Measurements from ENCODE around the gene FAM174B.

The FAM174B gene

DNA sequence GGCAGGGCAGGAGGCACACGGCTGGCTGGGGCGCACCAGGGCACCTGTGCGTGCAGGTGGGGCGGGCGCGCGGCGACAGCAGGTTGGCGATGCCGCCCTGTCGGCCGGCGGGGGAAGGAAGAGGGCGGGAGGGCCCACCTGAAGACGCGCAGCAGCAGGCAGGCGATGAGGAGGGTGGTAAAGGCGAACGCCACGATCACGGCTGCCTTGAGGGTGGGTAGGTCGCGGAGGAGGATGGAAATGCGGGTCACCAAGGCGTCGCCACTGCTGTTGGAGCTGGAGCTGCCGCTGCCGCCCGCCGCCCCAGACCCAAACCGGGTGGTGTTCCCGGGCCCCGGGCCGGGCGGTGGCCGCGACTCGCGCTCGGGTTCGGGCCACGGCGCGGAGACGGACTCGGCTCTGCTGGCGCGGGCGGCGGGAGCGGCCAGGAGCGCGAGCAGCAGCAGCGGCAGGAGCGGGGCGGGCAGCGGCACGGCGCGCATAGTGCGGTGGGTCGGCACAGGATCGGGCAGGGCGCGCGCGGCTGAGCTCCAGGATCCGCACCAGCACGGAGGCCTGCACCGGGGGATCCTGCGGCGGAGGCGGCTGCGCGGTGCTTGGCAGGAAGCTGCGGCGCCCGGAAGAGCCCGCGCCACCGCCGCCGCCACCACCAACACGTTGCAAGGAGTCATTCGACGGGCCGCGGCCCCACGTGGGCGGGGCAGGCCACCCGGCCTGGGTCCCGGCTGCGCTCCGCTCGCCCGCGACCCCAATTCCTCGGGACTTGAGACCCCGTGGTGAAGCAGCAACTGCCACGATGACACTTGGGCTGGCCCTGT lies at the start of gene FAM174B:
FAM174B (minus strand) TSS at position 598 of the 818 bp plus-strand sequence.
- in situ Hi-C loops (cut with HindIII; ENCODE audit: low sequenced_read_pairs): no loop called here

DNA sequence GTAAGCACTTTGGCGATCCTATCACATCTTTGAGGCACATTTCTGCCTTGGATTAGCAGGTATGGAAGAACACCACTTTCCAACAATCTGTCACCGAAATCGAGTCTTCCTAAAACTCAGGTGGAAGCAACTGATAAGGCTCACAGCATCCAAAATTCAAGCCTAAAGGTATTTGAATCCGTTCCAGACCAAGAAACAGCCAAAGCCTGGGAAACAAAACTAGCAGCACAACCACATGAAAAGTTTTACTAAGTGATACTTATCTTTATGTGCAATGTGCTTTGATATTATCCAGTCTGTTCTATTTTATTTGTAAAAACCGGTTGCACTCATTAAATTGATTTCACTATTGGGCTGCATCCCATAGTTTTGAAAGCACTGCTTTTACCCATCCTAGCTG lies 40.5 kb upstream of the FAM174B start:
- in situ Hi-C loops (cut with HindIII; ENCODE audit: low sequenced_read_pairs): no loop called here

DNA sequence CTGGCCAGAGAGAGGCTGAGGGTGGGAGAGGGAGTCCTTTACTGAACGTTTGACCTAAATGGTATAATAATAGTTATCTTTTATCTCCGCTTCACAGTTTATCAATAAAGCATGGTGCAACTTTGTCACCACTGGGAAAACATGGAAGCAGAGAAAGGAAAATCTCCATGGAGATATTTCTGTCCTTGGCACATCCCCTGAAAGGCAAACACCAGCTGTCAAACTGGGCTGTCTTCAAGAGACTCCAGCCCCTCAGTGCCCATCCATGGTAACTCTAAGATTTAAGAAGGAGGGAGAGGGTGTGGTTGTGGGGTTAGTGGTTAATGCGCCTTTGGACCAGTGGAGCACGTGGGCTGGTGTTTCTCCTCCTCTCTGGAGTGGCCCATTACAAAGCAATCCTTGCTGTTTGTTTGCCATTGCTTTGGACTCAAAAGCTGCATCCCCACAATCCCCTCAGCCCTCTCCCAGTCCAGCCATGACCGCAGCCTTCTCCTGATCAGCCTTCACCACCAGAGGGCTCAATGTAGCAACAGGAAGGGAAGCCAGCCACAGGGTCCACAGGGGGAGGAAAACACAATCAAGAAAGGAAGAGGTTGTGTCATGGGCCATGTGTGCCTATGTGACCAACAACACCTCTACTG lies 38.2 kb upstream of the FAM174B start:
- in situ Hi-C loops (cut with HindIII; ENCODE audit: low sequenced_read_pairs): no loop called here

DNA sequence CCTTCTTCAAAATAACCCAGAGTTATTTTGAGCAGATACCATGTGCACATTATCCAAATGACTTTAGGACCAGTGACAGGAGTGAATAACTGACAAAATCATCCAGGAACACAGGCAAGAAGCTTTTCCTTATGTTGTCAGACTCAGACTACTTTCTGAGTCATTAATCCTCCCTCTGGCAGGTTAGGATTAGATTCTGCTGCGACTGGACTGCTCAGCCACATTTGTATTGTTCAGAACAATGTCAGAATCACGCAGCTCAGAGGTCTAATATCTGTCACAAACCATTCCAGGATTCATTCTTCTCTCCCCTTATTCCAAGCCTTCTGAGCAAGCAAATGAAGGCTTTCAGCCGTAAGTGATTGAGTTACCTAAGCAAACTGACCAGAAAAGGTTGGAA lies 34.8 kb upstream of the FAM174B start:
- in situ Hi-C loops (cut with HindIII; ENCODE audit: low sequenced_read_pairs): no loop called here

DNA sequence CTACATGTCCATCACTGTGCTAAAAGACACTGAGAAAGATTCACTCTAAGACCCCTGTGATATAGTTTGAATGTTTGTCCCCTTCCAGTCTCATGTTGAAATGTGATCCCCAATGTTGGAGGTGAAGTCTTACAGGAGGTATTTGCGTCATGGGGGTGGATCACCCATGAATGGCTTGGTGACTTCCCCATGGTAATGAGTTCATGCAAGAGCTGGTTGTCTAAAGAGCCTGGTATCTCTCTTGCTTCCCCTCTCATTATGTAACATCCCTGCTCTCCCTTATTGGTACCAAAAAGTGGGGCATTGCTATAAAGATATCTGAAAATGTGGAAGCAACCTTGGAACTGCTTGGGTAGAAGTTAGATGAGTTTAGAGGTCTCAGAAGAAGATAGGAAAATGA lies 32.2 kb upstream of the FAM174B start:
- in situ Hi-C loops (cut with HindIII; ENCODE audit: low sequenced_read_pairs): no loop called here

DNA sequence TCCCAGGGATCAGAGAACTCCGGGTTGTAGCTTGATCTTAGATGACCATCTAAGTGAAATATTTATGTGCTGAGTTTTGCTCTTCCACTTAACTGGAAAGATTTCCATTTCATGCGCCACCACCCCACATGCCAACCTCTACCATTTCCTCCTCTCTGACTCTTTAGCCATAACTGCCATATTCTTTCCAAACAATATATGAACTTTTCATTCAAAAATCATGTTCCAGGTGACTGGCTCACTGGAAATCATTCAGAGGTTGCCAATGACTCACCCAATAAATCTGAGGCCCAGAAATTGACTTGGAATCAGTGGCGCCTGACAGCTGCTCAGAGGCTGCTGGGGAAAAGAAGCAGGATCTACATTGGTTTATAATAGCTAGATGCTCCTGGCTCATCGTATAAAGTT lies 31.6 kb upstream of the FAM174B start:
- in situ Hi-C loops (cut with HindIII; ENCODE audit: low sequenced_read_pairs): no loop called here

DNA sequence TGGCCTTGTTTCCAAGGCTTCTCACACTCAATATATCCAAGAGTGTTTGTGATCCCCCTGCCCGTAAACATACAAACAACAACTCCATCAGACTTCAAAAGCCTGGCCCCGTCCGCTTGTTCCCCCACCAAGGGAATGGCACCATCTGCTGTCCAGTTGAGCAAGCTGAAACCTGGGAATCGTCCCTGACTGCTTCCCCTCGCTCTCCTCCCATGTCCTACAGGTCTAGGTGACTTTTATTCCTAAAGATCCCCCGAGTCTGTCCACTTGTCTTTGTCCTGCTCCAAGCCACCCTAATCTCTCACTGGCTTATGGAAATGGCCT lies 27.9 kb upstream of the FAM174B start:
- in situ Hi-C loops (cut with HindIII; ENCODE audit: low sequenced_read_pairs): no loop called here

DNA sequence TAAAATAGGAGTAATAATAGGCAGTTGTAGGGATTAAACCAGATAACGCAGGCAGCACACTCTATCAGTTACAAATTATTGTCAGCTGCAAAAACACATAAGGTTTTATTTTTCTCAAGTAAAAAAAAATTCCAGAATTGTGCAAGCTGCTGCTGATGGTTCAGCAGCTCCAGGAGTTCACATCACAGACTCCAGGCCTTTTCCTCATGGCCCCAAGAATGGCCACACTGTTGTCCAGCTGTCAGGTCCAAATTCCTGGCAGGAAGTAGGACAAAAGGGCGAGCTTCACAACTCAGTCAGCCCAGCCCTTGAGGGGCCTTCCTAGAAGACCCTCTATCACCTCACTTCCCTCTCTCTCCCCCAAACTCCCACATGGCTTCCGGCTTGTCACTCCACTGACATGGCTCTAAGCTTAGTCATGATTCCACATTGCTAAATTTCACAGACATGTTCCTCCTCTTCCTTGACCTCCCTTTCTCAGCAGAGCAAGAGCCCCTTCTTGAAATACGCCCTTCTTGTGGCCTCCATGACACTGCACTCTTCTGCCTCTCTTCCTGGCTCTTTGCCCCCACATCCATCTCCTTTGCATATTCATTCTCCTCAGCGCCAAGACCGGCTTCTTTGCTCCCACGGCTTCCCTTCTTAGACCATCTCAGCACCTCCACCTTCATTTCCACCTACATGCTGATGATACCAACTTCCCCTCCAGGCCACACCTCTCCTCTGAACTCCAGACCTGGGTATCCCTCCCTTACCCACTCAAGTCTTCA lies 27.4 kb upstream of the FAM174B start:
- in situ Hi-C loops (cut with HindIII; ENCODE audit: low sequenced_read_pairs): no loop called here

DNA sequence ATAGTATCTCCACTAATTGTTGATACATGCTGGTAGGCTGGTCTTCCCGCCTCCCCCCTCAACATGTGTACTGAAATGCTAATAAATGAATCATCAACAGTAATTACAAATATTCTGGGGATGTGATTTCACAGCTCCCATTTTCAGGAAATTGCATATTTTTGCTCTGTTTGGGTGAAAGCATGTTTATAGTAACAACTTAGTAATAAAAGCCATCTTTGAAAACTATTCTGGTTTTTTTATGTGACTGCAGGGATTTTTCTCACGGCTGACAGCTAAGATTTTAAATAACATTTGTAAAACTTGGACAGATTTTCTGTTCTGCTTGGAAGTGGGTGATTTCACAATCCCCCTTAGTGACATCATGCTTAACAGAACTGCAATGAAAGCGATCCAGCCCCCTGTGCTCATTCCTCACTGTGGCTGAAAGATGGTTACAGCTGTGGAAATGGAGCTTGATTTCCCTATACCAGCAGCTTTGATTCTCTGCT lies 25.6 kb upstream of the FAM174B start:
- in situ Hi-C loops (cut with HindIII; ENCODE audit: low sequenced_read_pairs): no loop called here

DNA sequence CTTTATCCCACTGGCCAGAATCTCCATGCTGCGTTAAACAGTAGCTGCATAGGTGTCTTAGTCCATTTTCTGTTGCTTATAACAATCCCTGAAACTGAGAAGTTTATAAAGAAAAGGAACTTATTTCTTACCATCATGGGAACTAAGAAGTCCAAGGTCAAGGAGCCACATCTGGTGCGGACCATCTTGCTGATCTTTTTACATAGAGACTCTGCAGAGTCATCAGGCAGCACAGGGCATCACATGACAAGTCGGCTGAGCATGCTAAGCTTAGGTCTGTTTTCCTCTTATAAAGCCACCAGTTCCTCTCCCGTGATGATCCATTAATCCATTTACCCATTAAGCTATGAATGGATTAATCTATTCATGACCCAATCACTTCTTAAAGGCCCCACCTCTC lies 22.4 kb upstream of the FAM174B start:
- in situ Hi-C loops (cut with HindIII; ENCODE audit: low sequenced_read_pairs): no loop called here

DNA sequence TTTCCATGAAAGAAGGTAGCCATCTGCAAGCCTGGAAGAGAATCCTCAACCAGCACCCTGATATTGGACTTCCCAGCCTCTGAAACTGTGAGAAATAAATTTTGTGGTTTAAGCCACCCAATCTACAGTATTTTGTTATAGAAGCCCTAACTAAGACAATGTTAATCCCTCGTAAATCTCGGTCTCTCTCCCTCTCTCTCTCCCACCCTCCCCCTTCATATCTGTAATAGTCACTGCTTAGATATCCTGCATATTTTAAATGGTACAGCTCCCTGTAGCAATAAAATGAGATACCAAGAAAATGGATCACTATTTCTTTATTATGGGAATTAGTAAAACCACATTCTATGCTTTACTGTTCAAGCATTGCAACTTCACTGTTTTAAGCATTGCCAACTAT lies 21.0 kb upstream of the FAM174B start:
- in situ Hi-C loops (cut with HindIII; ENCODE audit: low sequenced_read_pairs): no loop called here

DNA sequence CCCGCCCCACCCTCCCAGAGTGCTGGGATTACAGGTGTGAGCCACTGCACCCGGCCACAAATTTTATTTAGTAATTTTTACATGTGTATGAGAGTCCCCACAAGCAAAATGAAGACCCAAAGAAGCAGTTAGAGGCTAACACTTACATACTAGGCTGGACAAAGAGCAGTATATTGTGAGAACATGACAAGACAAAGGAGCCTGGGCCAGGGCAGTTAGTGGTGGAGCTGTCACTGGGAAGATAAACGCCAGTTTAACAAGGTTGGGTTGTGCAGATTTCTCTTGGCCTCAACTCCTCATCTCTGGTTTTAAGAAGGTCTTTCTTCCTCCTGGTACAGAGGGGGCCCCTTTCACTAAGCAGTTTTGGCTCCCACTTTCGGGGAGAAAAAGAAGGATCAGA lies 19.9 kb upstream of the FAM174B start:
- in situ Hi-C loops (cut with HindIII; ENCODE audit: low sequenced_read_pairs): no loop called here

DNA sequence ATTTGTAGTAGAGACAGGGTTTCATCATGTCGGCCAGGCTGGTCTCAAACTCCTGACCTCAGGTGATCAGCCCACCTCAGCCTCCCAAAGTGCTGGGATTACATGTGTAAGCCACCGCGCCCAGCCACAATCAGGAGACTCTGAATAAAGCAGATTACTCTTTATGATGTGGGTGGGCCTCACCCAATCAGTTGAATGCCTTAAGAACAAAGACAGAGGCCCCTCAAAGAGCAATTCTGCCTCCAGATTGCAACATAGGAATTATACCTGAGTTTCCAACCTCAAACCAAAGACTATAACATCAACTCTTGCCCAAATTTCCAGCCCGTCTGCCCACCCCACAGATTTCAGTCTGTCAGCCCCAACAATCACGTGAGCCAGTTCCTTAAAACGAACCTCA lies 18.8 kb upstream of the FAM174B start:
- in situ Hi-C loops (cut with HindIII; ENCODE audit: low sequenced_read_pairs): no loop called here

DNA sequence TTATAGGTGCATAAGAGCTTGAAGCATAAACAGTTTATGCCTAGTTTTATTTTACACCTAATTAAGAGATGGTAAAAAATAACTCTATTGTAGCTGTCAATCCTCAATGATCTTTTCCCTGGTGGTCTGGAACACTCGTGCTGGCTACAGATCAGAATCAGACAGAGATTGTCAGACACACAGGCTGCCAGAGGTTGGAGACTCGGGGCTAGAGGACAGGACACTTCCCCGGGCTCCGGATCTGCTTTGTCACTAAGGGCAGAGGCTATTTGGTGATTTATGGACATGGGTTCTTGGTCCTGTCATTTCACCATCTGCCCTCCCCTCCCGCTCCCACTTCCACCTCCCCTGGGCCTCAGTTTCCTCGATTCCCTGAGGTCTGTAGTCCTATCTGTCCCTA lies 16.5 kb upstream of the FAM174B start:
- in situ Hi-C loops (cut with HindIII; ENCODE audit: low sequenced_read_pairs): no loop called here

DNA sequence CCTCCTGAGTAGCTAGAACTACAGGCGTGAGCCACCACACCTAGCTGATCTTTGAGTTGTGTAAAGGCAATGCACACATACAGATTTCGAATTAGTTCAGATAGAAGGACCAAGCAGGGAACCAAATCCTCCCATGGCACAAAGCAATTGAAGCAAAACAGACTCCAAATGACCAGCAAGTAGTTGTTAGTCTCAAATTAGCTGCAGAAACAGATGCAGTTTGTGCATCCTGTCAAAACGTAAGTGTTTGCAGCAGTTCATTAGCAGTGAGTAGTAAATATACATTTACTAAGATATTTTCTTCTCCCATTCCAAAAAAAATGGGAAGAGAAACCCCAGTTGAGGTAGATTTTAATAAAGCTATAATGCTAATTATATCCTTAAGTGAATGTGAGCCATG lies 15.8 kb upstream of the FAM174B start:
- in situ Hi-C loops (cut with HindIII; ENCODE audit: low sequenced_read_pairs): no loop called here

DNA sequence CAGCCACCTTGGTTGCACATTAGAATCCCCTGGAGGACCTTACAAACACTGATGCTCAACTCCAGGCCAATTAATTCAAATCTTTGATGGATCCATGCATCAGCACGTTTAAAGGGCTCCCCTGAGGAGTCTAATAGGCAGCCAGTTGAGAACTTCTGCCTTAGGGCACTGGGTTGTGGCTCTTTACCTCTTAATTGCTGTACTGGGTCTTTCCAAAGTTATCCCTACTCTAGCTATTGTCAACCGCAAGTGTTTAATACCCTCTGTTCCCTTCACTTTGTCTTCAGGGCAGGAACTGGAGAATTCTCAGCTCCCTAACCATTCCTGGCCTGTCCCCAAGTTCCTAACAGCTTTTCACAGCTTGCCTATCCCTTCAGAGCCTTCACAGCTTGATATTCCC lies 15.0 kb upstream of the FAM174B start:
- in situ Hi-C loops (cut with HindIII; ENCODE audit: low sequenced_read_pairs): no loop called here

DNA sequence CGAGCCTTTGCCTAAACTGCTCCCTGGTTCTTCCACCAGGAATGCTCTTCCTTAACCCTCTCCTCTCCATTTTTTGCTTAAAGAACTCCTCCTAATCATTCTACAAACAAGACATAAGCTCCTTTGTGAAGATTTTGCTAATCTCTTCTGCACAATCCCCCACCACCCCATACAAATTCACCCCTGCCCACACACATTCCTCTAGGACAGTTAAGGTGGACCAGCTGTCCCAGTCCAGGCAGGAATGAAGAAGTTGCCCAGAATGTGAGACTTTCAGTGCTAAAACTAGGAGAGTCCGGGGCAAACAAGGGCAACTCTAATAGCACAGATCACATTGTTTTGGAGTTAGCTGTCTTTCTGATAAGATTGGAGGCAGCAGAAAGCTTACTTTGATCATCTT lies 13.9 kb upstream of the FAM174B start:
- in situ Hi-C loops (cut with HindIII; ENCODE audit: low sequenced_read_pairs): no loop called here

DNA sequence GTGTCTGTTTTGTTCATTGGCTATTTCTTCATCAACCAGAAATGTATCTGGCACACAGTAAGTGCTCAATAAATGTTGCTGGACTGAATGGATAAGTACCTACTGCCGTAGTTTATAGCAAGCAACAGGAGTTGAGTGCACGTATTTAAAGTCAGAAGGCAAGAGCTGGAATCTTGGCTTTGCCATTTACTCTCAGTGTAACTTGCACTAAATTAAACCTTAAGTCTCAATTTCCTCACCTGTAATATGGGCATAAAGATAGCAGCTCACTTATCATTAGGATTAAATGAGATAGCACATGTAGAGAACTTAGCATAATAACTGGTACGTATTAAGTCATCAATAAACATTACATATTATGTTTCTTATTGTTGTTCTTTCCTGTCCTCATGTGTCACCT lies 13.0 kb upstream of the FAM174B start:
- in situ Hi-C loops (cut with HindIII; ENCODE audit: low sequenced_read_pairs): no loop called here

DNA sequence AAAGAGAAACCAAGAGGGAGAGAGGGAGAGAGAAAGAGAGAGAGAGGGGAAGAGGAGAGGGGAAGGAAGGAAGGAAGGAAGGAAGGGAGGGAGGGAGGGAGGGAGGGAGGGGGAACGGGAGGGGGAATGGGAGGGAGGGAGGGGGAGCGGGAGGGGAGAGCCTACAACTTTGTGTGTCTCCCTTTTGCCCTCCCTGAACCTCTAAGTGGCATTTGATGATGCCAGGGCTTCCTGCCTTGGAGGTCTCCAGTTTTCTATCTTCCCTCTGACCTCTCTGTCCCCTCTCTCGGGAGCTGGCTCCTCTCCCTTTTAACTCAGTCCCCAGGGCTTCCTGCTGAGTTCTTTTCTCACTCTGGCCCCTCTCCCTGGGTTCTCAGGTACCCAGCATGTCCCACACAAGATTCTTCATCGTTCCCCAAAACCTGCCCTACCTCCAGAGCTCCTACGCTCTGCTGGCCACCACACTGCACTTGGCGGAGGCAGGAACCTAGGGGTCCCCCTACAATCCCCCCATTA lies 12.5 kb upstream of the FAM174B start:
- in situ Hi-C loops (cut with HindIII; ENCODE audit: low sequenced_read_pairs): no loop called here

DNA sequence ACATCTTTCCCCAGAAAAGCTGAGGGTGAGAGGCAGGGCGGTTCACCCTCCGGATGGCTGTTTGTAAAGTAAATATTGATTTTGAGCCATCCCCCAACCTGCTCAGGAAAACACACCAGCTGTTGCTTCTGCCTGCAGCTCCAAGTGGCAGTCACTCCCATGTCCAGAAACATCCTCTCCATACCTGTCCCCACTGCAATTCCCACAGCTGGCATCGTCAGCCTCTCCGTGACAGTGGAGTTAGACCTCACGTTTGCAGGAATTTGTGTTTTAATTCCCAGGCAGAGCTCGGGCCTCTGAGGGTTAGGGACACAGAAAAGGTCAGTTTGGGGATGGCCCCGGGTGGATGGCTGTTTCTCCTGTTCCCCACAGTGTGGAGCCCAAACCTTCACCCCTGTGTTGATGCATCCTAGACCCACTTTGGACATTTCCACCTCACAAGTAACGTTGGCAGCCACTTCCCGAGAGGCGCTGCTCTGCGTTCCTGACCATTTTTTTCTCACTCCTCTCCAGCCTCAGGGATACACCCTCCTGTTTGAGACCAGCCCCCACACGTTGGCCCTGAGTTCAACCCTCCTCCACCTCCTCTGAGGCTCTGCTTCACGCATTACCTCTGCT lies 11.8 kb upstream of the FAM174B start:
- in situ Hi-C loops (cut with HindIII; ENCODE audit: low sequenced_read_pairs): no loop called here

DNA sequence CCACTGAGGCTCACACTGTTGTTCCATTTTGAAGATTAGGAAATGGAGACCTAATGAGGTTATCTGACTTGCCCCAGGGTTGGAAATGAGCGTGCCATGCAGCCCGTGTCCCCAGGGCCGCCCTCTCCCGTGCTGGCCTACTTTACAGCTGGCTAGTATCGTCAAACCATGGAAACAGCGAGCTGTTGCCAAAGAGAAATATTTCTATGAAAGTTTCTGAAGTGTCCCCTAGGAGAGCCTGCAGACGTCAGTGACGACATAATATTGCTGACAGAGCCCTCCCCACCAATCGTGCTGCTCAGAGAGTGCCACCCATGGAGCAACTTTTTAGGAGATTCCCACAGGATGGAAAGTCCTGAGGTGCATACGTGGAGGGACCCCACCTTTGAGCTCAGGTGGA lies 11.2 kb upstream of the FAM174B start:
- in situ Hi-C loops (cut with HindIII; ENCODE audit: low sequenced_read_pairs): no loop called here

Data from DLD1 (cell line).